Astrocyte (in vitro differentiated cells and primary cell): ENCODE results near the gene CNTF.

Experiments used
- EZH2 ChIP-seq: IDR thresholded peaks from 2 replicates; pipeline ENCODE4 v1.6.1; 2012; ENCODE audit warnings: mild to moderate bottlenecking, low read length, inconsistent platforms; ENCODE audit not compliant: insufficient read depth
- TF ChIP-seq, protein P1 (sequence below): IDR thresholded peaks from 2 replicates; pipeline ENCODE4 v1.5.1; 2011; ENCODE audit warnings: low read depth, mild to moderate bottlenecking, inconsistent platforms, low read length, moderate library complexity; ENCODE audit not compliant: insufficient read depth

DNA sequence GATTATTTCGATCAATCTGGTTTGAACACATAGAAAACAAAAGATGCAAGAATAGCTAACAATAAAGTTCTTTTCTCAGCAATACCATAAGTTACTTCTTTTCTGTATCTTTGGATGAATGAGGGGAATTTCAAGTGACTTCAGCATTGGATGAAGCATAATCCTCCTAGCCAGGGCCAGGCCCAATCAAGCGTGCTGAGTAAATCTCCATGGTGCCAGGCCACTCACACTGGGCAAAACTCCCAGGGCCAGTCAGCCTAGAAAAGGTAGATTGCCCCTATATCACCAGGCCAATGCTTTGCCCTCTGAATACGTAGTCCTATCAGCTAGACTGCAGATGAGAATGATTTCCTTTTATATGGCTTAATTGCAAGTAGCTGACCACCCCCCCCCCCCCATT, 6.0 kb downstream of the CNTF start:
- TF ChIP-seq, protein P1, sequence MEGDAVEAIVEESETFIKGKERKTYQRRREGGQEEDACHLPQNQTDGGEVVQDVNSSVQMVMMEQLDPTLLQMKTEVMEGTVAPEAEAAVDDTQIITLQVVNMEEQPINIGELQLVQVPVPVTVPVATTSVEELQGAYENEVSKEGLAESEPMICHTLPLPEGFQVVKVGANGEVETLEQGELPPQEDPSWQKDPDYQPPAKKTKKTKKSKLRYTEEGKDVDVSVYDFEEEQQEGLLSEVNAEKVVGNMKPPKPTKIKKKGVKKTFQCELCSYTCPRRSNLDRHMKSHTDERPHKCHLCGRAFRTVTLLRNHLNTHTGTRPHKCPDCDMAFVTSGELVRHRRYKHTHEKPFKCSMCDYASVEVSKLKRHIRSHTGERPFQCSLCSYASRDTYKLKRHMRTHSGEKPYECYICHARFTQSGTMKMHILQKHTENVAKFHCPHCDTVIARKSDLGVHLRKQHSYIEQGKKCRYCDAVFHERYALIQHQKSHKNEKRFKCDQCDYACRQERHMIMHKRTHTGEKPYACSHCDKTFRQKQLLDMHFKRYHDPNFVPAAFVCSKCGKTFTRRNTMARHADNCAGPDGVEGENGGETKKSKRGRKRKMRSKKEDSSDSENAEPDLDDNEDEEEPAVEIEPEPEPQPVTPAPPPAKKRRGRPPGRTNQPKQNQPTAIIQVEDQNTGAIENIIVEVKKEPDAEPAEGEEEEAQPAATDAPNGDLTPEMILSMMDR, result no peak
- TF ChIP-seq EZH2, result no peak
